Activated B cell treated with CpG ODN at 0.5 μM for 24 hours (primary cell): ENCODE results near the gene KCNQ2. TPM values are rescaled to one million over a fixed set of nuclear protein-coding genes. Genes with fewer than 3 reads are reported as not detected.
"Not testable (repeated sequence)": the region's sequence is repeated elsewhere in the genome, so short reads cannot be mapped to it uniquely, and the experiment has no call there.

Experiments used
- ATAC-seq: fragments of 200-7000 bp; cut with Tn5 transposase; one replicate; pipeline ENCODE4 v1.10.0; 2021; ENCODE audit warnings: low read depth, mild to moderate bottlenecking, moderate library complexity
- CTCF ChIA-PET: fragments of 350-600 bp; sonication (Branson Sonifier 250); formaldehyde crosslinking; loops from one replicate; lab custom pipeline; 2021; ENCODE audit warnings: antibody characterized with exemption; lab: Charles Lee
- POLR2A ChIA-PET: fragments of 350-600 bp; sonication (Branson Sonifier 250); formaldehyde crosslinking; loops from one replicate; lab custom pipeline; 2021; ENCODE audit warnings: antibody characterized with exemption; lab: Charles Lee
- DNase-seq: peaks from one replicate; pipeline ENCODE4 v3.0.0; 2022
- H3K27ac Mint-ChIP-seq: one replicate; pipeline ENCODE4 v1.8.0; 2020; ENCODE audit warnings: mixed read lengths
- H3K27me3 Mint-ChIP-seq: one replicate; pipeline ENCODE4 v1.8.0; 2021; ENCODE audit warnings: mixed read lengths
- H3K36me3 Mint-ChIP-seq: one replicate; pipeline ENCODE4 v1.8.0; 2021; ENCODE audit warnings: low read depth, mixed read lengths
- H3K4me1 Mint-ChIP-seq: one replicate; pipeline ENCODE4 v1.8.0; 2021; ENCODE audit warnings: mixed read lengths
- H3K4me3 Mint-ChIP-seq: one replicate; pipeline ENCODE4 v1.8.0; 2020; ENCODE audit warnings: mild to moderate bottlenecking, mixed read lengths
- H3K9me3 Mint-ChIP-seq: one replicate; pipeline ENCODE4 v1.8.0; 2020; ENCODE audit warnings: mixed read lengths
- CTCF ChIP-seq: fragments of 200-600 bp; IDR thresholded peaks from one replicate; pipeline ENCODE4 v1.8.0; 2022; ENCODE audit warnings: antibody characterized with exemption, mild to moderate bottlenecking
- intact Hi-C: fragments of 100-400 bp; cut with micrococcal nuclease; formaldehyde crosslinking; loops from one replicate; pipeline ENCODE4 v1.15.1; 2024
- total RNA-seq: library from RNA; stranded (reverse); gene quantifications from 2 replicates; pipeline ENCODE4 v1.2.3, GENCODE V29; 2022

The KCNQ2 gene
- total RNA-seq, 1 donor from 2014 or later, result not detected

GRCh38 chr20:63519668-63520503 lies 47.4 kb upstream of the KCNQ2 start:
- Mint-ChIP-seq H3K27me3 (no peaks in the 10 kb centered on the region), H3K4me3 (peak overlapping the region; percentile 81)

GRCh38 chr20:63518946-63519667 lies 46.7 kb upstream of the KCNQ2 start:
- POLR2A ChIA-PET, result interaction anchor here (1.0 to 7.1 kb wide), 6 partner anchors 14 to 346 kb away, joined by 3 to 179 read pairs (median 15); partner anchors contain the start of genes PTK6 and TPD52L2
- H3K27ac Mint-ChIP-seq, result peak overlapping the region; percentile 61
- DNase-seq (no peak), ATAC-seq (no peak)
- peaks cover 21% of the 10 kb centered on the region for H3K4me1 Mint-ChIP-seq
- H3K9me3 Mint-ChIP-seq, result peaks cover 2% of the 10 kb centered on the region
- intact Hi-C loops, result no loop called here
- TF ChIP-seq CTCF, result no peak
- no peaks in the 10 kb centered on the region for H3K27me3 Mint-ChIP-seq
- CTCF ChIA-PET, result interaction anchor here (0.9 to 1.6 kb wide), 2 partner anchors 18 to 519 kb away, joined by 3 to 4 read pairs; partner anchors contain the start of gene PTK6
- peaks cover 20% of the 10 kb centered on the region for H3K36me3 Mint-ChIP-seq
- H3K4me3 Mint-ChIP-seq, result peak overlapping the region; percentile 81

More at GRCh38 chr20:63519668-63520503, 47.4 kb upstream of the KCNQ2 start:
- intact Hi-C loops, result loop anchor here (1.0 to 5.0 kb wide), 9 partner anchors 17 to 542 kb away; partner anchors contain the start of genes PTK6, RTEL1, SAMD10 and TCEA2
- no peak for TF ChIP-seq CTCF
- Mint-ChIP-seq H3K27ac (peak overlapping the region; percentile 61), H3K36me3 (peaks cover 22% of the 10 kb centered on the region), H3K4me1 (peaks cover 27% of the 10 kb centered on the region), H3K9me3 (no peaks in the 10 kb centered on the region)
- ATAC-seq (peak; percentile 53), DNase-seq (peak; percentile 68)
- CTCF ChIA-PET, result interaction anchor here (0.9 to 1.5 kb wide), 3 partner anchors 18 to 344 kb away, joined by 3 read pairs; partner anchors contain the start of gene PTK6
- POLR2A ChIA-PET, result interaction anchor here (0.6 to 7.1 kb wide), 31 partner anchors 11 to 736 kb away, joined by 3 to 179 read pairs (median 6); partner anchors contain the start of genes ARFRP1, FNDC11, GMEB2 and LIME1

- peaks cover 2% of the 10 kb centered on the region for H3K27me3 Mint-ChIP-seq
- H3K4me3 Mint-ChIP-seq, result no peak overlapping the region
- CTCF ChIA-PET, result interaction anchor here (1.6 kb wide), 1 partner anchor 520 kb away, joined by 4 read pairs; no protein-coding TSS in a partner anchor
- intact Hi-C loops, result no loop called here
- no peak for TF ChIP-seq CTCF
- DNase-seq (no peak), ATAC-seq (no peak)
- POLR2A ChIA-PET, result interaction anchor here (1.0 kb wide), 1 partner anchor 19 kb away, joined by 3 read pairs; no protein-coding TSS in a partner anchor
- no peak overlapping the region for H3K27ac Mint-ChIP-seq
- H3K4me1 Mint-ChIP-seq, result peaks cover 18% of the 10 kb centered on the region
- H3K36me3 Mint-ChIP-seq, result peaks cover 15% of the 10 kb centered on the region
- H3K9me3 Mint-ChIP-seq, result peaks cover 4% of the 10 kb centered on the region
These were observed 46.0 kb upstream of the KCNQ2 start for GRCh38 chr20:63518351-63518861.

GRCh38 chr20:63517376-63518309 lies 45.2 kb upstream of the KCNQ2 start:
- ChIA-PET CTCF (interaction anchor here (1.2 to 1.6 kb wide), 2 partner anchors 20 to 520 kb away, joined by 3 to 4 read pairs; partner anchors contain the start of gene PTK6), POLR2A (interaction anchor here (1.0 kb wide), 1 partner anchor 20 kb away, joined by 3 read pairs; no protein-coding TSS in a partner anchor)
- no peak for DNase-seq
- Mint-ChIP-seq H3K9me3 (peaks cover 8% of the 10 kb centered on the region), H3K36me3 (peaks cover 8% of the 10 kb centered on the region), H3K27me3 (peaks cover 8% of the 10 kb centered on the region), H3K4me1 (peaks cover 15% of the 10 kb centered on the region), H3K4me3 (peak overlapping the region; percentile 63), H3K27ac (peak overlapping the region; percentile 12)
- ATAC-seq, result no peak
- intact Hi-C loops, result no loop called here
- no peak for TF ChIP-seq CTCF

- H3K36me3 Mint-ChIP-seq, H3K27ac Mint-ChIP-seq, DNase-seq, ATAC-seq, H3K9me3 Mint-ChIP-seq, intact Hi-C loops, H3K4me3 Mint-ChIP-seq, CTCF ChIA-PET, H3K4me1 Mint-ChIP-seq: not testable (repeated sequence)
- peaks cover 15% of the 10 kb centered on the region for H3K27me3 Mint-ChIP-seq
- POLR2A ChIA-PET, result interaction anchor here (0.7 kb wide), 1 partner anchor 561 kb away, joined by 4 read pairs; no protein-coding TSS in a partner anchor
These were observed 42.1 kb upstream of the KCNQ2 start for GRCh38 chr20:63514520-63514919.
